Limb (tissue), 2 donors: ENCODE results near the gene GREB1L.
"Not testable (repeated sequence)": the region's sequence is repeated elsewhere in the genome, so short reads cannot be mapped to it uniquely, and the experiment has no call there.

ENCODE experiments used
- DNase-seq, 2 donors: peaks; one replicate each; pipeline ENCODE4 v3.0.0-alpha.2; 2016; ENCODE audit errors: extremely low spot score in 2 of 2

The GREB1L gene

DNA sequence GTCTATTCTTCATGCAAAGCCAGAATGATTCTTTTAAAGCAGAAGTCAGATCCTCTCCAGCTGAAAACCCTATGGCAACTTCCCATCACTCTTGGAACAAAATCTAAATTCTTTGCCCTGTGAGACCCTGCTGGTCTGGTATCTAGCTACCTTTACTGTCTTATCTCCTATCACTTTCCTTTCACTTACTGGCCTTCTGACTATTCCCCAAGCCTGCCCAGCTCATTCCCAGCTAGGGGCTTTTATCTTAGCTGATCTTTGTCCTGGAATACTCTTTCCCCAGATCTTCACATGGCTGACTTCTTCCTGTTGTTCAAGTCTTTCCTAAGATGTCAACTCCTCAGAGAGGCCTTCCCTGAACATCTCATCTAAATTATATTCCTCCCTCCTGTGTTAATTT lies 63.6 kb downstream of the GREB1L start:
- DNase-seq, result no peak

- no peak for DNase-seq
These were observed 64.3 kb downstream of the GREB1L start for GRCh38 chr18:21306368-21306767.

DNA sequence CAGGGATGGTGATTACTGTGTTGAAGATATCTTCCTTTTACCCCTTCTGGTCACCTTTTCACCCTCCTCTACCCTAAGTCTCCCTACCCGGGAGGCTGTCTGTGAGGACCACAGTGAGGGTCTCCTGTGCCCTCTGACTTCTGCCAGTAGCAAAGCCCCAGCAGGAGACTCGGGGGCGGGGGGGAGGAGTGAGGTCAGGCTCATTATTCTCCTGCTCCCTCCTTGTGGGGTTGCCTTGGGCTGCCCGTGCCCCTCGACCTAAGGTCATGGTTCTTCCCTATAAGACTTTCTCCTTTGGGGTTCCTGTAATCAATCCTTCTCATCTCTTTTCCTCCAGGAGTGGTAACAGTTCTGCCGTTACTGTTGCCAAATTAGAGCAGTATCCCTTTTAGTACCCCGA lies 65.5 kb downstream of the GREB1L start:
- DNase-seq, result no peak

- DNase-seq, result no peak
These were observed 67.2 kb downstream of the GREB1L start for GRCh38 chr18:21309248-21309647.

GRCh38 chr18:21311980-21312379 lies 69.9 kb downstream of the GREB1L start:
- DNase-seq, result not testable (repeated sequence)

DNA sequence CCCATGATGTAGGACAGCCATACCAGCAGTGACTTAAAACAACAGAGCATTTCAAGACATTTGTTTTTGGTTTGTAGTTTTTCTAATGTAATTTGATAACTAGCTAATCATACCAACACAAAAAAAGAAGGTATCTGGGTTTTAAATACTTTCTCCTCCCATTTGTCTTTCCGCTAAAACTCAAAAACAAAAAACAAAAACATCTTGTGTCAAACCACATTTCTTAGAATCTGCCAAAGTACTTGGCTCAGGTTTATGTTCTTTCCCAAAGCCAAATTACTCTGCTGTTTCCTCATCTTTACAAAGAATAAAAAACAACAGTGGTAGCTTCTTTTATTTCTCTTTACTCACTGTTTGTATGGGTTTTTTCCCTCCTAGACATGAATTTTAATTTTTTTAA lies 71.5 kb downstream of the GREB1L start:
- DNase-seq, result no peak

DNA sequence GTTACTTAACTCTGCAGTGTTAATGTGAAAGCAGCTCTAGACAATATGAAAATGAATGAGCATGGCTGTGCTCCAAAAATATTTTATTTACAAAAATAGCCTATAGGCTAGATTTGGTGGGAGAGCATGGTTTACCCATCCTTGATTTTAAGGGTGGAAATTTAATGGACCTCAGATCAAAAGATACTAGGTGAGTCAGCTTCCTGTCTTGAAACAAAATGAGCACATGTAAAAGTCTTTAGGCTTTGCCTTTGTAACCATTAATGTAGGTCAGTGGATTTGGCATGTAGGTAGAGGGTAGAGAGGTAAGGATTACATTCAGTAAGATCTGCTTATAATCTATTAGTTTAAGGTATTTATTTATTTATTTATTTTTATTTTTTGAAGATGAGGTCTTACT lies 72.7 kb downstream of the GREB1L start:
- no peak for DNase-seq

DNA sequence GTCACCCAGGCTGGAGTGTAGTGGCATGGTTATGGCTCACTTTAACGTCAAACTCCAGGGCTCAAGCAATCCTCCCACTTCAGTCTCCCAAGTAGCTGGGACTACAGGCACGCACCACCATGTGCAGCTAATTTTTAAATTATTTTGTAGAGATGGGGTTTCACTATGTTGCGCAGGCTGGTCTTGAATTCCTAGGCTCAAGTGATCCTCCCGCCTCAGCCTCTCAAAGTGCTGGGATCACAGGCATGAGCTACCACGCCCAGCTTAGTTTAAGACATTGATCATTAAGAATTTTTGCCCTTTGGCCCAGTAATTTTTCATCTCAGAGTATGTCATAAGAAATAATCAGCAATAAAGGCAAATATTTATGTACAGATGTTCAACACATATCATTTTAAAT lies 73.1 kb downstream of the GREB1L start:
- not testable (repeated sequence) for DNase-seq

- peak in 1 of 2 donors; percentile 30 for DNase-seq
These were observed 73.7 kb downstream of the GREB1L start for GRCh38 chr18:21315741-21316197.

GRCh38 chr18:21316296-21316695 lies 74.3 kb downstream of the GREB1L start:
- no peak for DNase-seq

DNA sequence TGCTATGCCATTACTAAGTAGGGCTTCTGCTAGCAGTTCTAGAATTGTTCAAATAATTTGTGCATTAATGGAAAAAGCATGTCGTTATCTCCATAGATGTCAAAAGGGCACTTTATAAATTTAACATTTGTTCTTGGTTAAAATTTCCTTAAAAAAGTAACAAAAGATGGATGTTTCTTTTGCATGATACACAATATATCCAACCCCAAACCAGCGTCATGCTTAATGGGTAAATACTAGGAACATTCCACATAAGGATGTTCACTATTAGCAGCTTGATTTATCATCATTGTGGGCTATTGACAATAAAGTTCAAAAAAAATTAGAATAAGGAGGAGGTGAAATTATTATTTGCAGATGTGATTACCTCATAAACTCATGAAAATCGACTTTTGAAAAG lies 79.7 kb downstream of the GREB1L start:
- no peak for DNase-seq

DNA sequence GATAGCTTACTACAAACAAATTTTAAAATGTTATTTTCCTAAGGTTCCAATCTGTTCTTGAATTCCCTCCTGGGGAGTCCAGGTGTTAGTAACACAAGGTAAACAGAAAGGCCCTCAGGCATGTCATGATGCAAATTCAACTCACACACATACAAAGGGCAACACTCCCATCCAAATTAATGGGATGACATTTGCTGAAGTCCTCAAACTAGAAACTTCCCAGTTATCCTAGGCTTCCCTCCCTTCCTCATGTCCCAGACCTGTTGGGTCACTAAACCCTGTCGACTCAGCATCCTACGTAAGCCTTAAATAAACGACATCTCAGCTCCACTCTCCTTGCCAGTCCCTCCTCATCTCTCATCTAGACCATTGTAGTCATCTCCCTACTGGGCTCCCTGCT lies 85.1 kb downstream of the GREB1L start:
- no peak for DNase-seq

- DNase-seq, result no peak
These were observed 88.2 kb downstream of the GREB1L start for GRCh38 chr18:21330122-21330701.

DNA sequence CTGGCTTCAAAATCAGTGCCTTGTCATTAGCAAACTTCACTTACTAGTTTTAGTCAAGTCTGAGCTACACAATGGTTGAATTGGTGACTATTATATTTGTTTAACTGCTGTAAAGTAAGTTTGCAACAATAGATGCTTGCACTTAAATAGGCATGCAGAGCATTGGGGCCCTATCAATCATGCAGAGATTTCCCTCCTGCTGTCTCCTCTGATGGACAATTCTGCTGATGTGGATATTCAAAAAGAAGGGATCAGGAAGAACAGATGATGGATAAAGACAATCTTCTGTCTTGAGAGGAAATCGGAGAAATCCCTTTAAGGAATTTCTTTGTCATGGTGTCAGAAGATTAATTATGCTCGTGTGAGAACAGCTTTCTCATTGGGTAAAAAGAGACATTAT lies 89.0 kb downstream of the GREB1L start:
- DNase-seq, result no peak

DNA sequence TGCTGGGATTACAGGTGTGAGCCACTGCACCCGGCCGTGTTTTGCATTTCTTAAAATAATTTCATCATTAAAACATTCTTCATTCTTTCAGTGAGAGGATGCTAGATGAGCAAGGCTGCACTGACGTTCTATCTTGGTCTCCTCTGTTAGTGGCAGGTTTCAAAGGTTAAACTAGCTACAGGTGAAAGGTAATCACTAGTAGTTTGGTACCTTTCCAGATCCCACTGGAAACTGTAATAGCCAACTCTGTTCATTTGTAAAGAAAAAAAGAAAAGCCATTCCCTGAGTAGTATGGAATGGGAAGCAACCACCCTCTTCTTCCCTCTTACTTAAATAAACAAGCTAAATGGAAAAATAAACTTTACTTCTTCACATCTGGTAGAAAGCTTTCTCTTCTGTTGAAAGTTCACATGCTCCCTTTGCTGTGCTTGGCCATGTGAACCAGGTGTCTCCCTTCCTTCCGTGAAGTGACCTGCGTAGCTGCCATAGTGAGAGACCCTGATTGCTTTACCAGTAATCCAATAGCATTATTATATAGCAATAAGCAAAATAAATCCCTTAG lies 94.0 kb downstream of the GREB1L start:
- DNase-seq, result no peak

DNA sequence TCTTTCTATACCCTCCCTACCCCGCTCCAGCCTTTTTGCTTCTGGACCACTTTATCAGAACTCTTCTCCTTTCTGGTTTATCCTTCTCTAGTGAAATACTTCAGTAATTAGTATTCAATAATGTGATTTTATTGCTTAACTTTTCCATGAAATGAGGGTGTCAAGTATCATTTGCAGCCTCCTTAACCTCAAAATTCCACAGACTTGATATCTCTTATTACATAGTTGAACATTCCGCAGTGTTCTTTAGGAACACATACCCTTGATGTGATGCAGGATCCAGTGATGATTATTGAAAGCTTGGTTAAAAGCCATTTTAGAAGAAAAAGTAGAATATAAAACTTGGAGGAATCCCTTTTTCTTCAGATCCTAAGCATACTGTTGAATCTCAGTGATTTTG lies 94.8 kb downstream of the GREB1L start:
- DNase-seq, result no peak

- DNase-seq, result no peak
These were observed 99.1 kb downstream of the GREB1L start for GRCh38 chr18:21341141-21341540.

- DNase-seq, result no peak
These were observed 100.3 kb downstream of the GREB1L start for GRCh38 chr18:21342372-21342771.

GRCh38 chr18:21344860-21345259 lies 102.8 kb downstream of the GREB1L start:
- DNase-seq, result no peak

DNA sequence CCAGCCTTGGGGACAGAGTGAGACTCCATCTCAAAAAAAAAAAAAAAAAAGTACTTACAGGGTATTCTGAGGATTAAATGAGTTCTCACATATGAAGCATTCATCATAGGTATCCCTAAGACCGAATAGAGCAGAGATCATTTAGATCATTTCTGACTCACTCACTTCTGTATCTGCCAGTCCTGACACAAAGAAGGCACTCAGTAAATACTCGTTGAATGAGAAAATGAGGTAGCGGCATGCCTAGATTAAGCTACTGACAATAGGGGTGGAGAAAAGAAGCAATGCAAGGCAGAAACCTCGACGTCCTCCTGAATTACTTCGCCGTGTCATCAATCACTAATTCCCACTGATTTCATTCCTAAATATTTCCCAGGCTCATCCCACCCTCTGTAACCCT lies 103.8 kb downstream of the GREB1L start:
- no peak for DNase-seq

- no peak for DNase-seq
These were observed 117.7 kb downstream of the GREB1L start for GRCh38 chr18:21359746-21360145.

DNA sequence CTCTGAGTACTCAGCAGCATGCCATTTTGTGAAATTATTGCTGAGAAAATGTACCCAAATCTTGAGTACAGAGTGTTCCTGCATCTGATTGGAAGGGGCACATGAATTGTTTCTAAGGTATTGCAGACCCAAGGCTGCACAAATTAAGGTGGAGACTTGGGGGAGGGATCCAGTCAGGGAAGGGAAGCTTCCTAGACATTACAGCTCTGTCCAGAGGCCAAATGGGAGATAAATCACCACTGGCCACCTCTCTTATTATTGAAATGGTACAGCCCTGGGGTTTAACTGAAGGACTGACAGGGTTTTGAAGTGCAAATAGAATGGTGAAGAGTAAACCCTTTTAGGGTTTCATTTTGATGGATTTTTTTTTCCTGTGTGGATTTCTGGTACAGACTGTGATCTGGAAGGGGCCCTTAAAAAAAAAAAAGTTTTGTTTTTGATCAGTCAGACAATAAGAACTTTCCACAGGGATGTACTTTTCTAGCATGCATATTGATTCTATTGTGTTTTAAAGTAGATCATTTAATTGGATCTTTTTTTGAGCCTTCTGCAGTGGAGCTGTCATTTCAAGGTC lies 119.4 kb downstream of the GREB1L start:
- no peak for DNase-seq

- no peak for DNase-seq
These were observed 120.8 kb downstream of the GREB1L start for GRCh38 chr18:21362831-21363230.
